Activated T-helper 1 cell treated with anti-CD3 and anti-CD28 coated beads, Interleukin-12 subunit alpha, Interleukin-12 subunit beta, Interleukin-2, Interleukin-4 antibody, amounts not matched to agents 30 ng/mL and 10 ng/mL and 1 ng/mL, durations not matched to agents 14 hours and 24 hours and 36 hours (primary cell): ENCODE results near the gene LRRC43. TPM values are rescaled to one million over a fixed set of nuclear protein-coding genes. Genes with fewer than 3 reads are reported as not detected.
"Not testable (repeated sequence)": the region's sequence is repeated elsewhere in the genome, so short reads cannot be mapped to it uniquely, and the experiment has no call there.

Experiments
- DNase-seq: peaks from one replicate; pipeline ENCODE4 v3.0.0; 2021; ENCODE audit warnings: low spot score
- H3K27ac Mint-ChIP-seq: one replicate; pipeline ENCODE4 v1.8.0; 2021; ENCODE audit warnings: mild to moderate bottlenecking, mixed read lengths
- H3K27me3 Mint-ChIP-seq: one replicate; pipeline ENCODE4 v1.8.0; 2022; ENCODE audit warnings: mild to moderate bottlenecking, moderate library complexity, mixed read lengths; ENCODE audit not compliant: insufficient read depth
- H3K36me3 Mint-ChIP-seq: one replicate; pipeline ENCODE4 v1.8.0; 2021; ENCODE audit warnings: low read depth, mixed read lengths
- H3K4me1 Mint-ChIP-seq: one replicate; pipeline ENCODE4 v1.8.0; 2021; ENCODE audit warnings: low read depth, mixed read lengths
- H3K4me3 Mint-ChIP-seq: one replicate; pipeline ENCODE4 v1.8.0; 2021; ENCODE audit warnings: mild to moderate bottlenecking, moderate library complexity, mixed read lengths
- H3K9me3 Mint-ChIP-seq: one replicate; pipeline ENCODE4 v1.8.0; 2021; ENCODE audit warnings: mixed read lengths
- intact Hi-C: fragments of 100-400 bp; cut with micrococcal nuclease; formaldehyde crosslinking; loops from one replicate; pipeline ENCODE4 v1.15.1; 2024
- total RNA-seq: library from RNA; stranded (reverse); gene quantifications from 2 replicates; pipeline ENCODE4 v1.2.3, GENCODE V29; 2022

Gene LRRC43
- total RNA-seq, 1 donor from 2014 or later = 0.26 TPM

GRCh38 chr12:122166422-122167349 is 16.2 kb upstream of the LRRC43 start:
- Mint-ChIP-seq H3K36me3 (no peaks in the 10 kb centered on the region), H3K9me3 (no peaks in the 10 kb centered on the region), H3K27me3 (no peaks in the 10 kb centered on the region), H3K4me3 (no peak overlapping the region), H3K27ac (no peak overlapping the region), H3K4me1 (peaks cover 34% of the 10 kb centered on the region)
- intact Hi-C loops = loop anchor here (1.0 to 2.0 kb wide), 3 partner anchors 8 to 84 kb away; partner anchors contain the start of genes IL31 and LRRC43
- DNase-seq = peak; percentile 48

DNA sequence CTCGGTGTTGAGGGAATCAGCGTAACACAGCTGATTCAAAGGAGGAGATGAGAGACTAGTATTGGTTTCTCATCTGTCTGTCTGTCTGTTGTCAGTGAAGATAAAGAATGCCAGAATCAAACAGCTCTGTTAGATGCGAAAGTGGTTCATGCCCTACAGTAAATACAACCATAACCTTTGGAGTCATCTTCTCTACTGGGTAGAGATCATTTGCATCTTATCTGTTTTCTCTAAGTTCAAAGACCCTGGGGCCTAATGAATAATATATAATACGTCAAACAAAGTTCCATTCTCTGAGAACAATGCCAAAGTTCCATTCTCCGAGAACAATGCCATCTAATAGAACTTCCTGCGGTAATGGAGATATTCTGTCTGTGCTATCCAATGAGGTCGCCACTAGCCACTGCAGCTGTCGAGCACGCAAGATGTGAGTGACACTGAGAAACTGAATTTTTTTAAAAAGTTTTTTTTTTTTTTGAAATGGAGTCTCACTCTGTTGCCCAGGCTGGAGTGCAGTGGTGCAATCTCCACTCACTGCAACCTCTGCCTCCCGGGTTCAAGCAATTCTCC is 15.5 kb upstream of the LRRC43 start:
- DNase-seq = no peak
- Mint-ChIP-seq H3K27me3 (no peaks in the 10 kb centered on the region), H3K36me3 (no peaks in the 10 kb centered on the region), H3K9me3 (no peaks in the 10 kb centered on the region), H3K4me1 (peaks cover 26% of the 10 kb centered on the region), H3K27ac (no peak overlapping the region), H3K4me3 (no peak overlapping the region)
- intact Hi-C loops = loop anchor here (2.0 kb wide), 2 partner anchors 15 to 85 kb away; partner anchors contain the start of gene LRRC43

DNA sequence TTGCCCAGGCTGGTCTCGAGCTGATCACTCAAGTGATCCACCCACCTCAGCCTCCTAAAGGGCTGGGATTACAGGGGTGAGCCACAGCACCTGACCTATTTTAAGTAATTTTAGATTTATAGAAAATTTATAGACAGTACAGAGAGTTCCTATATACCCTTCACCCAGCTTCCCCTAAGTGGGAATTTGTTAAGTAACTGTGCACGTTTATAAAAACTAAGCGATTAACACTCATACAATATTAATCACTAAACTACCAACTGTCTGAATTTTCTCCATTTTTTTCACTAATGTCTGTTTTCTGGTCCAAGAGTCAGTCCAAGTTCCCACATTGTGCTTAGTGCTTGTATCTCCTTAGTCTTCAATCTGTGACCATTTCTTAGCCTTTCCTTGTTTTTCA is 14.4 kb upstream of the LRRC43 start:
- Mint-ChIP-seq H3K27me3 (no peaks in the 10 kb centered on the region), H3K27ac (no peak overlapping the region), H3K36me3 (no peaks in the 10 kb centered on the region)

DNA sequence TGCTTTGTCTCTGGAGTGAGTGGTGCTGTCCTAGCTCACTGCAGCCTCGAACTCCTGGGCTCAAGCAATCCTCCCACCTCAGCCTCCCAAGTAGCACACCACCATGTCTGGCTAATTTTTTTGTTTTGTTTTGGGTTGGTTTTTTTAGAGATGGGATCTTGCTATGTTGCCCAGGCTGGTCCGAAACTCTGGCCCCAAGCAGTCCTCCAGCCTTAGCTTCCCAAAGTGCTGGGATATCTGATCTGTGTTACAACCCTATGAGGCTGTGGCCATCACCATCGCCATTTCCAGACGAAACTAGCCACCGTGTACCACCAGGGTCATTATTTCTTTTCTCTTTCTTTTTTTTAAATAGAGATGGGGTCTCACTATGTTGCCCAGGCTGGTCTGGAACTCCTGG is 11.5 kb upstream of the LRRC43 start:
- Mint-ChIP-seq H3K4me1 (peaks cover 10% of the 10 kb centered on the region), H3K9me3 (no peaks in the 10 kb centered on the region), H3K27me3 (peaks cover 7% of the 10 kb centered on the region), H3K27ac (no peak overlapping the region), H3K4me3 (no peak overlapping the region), H3K36me3 (no peaks in the 10 kb centered on the region)
- no peak for DNase-seq
- intact Hi-C loops = no loop called here

More for the DNA sequence above, 14.4 kb upstream of the LRRC43 start:
- Mint-ChIP-seq H3K4me1 (peaks cover 17% of the 10 kb centered on the region), H3K4me3 (no peak overlapping the region), H3K9me3 (no peaks in the 10 kb centered on the region)
- no peak for DNase-seq
- intact Hi-C loops = no loop called here

- no peaks in the 10 kb centered on the region for H3K9me3 Mint-ChIP-seq
- peaks cover 8% of the 10 kb centered on the region for H3K27me3 Mint-ChIP-seq
- H3K4me3 Mint-ChIP-seq = no peak overlapping the region
- intact Hi-C loops = no loop called here
- no peaks in the 10 kb centered on the region for H3K4me1 Mint-ChIP-seq
- H3K27ac Mint-ChIP-seq = no peak overlapping the region
- H3K36me3 Mint-ChIP-seq = no peaks in the 10 kb centered on the region
- no peak for DNase-seq
Observed at GRCh38 chr12:122172262-122172939, 10.5 kb upstream of the LRRC43 start.

GRCh38 chr12:122174155-122174845 is 8.6 kb upstream of the LRRC43 start, which contains the start of gene IL31:
IL31 (minus strand) TSS chr12:122174221; CDS start chr12:122174172, 49 bp downstream.
- no peak within 1 kb of the TSS for H3K27ac Mint-ChIP-seq
- H3K9me3 Mint-ChIP-seq = no peaks in the 10 kb centered on the region
- peaks cover 8% of the 10 kb centered on the region for H3K27me3 Mint-ChIP-seq
- no peak within 1 kb of the TSS for H3K4me3 Mint-ChIP-seq
- intact Hi-C loops = loop anchor here (1.0 to 2.0 kb wide), 2 partner anchors 8 to 13 kb away; no protein-coding TSS in a partner anchor
- no peaks in the 10 kb centered on the region for H3K36me3 Mint-ChIP-seq
- no peak for DNase-seq
- H3K4me1 Mint-ChIP-seq = no peaks in the 10 kb centered on the region

DNA sequence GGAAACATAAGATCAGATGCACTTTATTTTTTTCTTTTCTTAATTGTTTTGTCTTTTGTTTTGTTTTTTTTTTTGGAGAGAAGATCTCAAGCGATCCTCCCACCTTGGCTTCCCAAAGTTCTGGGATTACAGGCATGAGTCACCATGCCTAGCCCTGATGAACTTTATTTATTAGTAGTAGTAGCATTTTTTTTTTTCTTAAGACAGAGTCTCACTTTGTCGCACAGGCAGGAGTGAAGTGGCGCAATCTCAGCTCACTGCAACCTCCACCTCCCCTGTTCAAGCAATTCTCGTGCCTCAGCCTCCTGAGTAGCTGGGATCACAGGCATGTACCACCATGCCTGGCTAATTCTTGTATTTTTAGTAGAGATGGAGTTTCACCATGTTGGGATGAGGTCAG is 6.5 kb upstream of the LRRC43 start:
- H3K36me3 Mint-ChIP-seq, H3K9me3 Mint-ChIP-seq, intact Hi-C loops, H3K4me1 Mint-ChIP-seq, H3K4me3 Mint-ChIP-seq, H3K27ac Mint-ChIP-seq, DNase-seq: not testable (repeated sequence)
- peaks cover 12% of the 10 kb centered on the region for H3K27me3 Mint-ChIP-seq

- intact Hi-C loops = loop anchor here (2.0 kb wide), 1 partner anchor 17 kb away; no protein-coding TSS in a partner anchor
- H3K4me3 Mint-ChIP-seq = peak overlapping the region; percentile 33
- H3K9me3 Mint-ChIP-seq = no peaks in the 10 kb centered on the region
- DNase-seq = no peak
- peaks cover 16% of the 10 kb centered on the region for H3K27me3 Mint-ChIP-seq
- H3K36me3 Mint-ChIP-seq = no peaks in the 10 kb centered on the region
- peaks cover 5% of the 10 kb centered on the region for H3K4me1 Mint-ChIP-seq
- H3K27ac Mint-ChIP-seq = no peak overlapping the region
Observed at GRCh38 chr12:122183588-122183940, 641 bp downstream of the LRRC43 start.

- no peaks in the 10 kb centered on the region for H3K36me3 Mint-ChIP-seq
- peaks cover 17% of the 10 kb centered on the region for H3K27me3 Mint-ChIP-seq
- H3K27ac Mint-ChIP-seq = peak overlapping the region; percentile 14
- no peaks in the 10 kb centered on the region for H3K9me3 Mint-ChIP-seq
- DNase-seq = no peak
- no peak overlapping the region for H3K4me3 Mint-ChIP-seq
- intact Hi-C loops = no loop called here
- peaks cover 5% of the 10 kb centered on the region for H3K4me1 Mint-ChIP-seq
Observed at GRCh38 chr12:122184517-122184916, 1.6 kb downstream of the LRRC43 start.

DNA sequence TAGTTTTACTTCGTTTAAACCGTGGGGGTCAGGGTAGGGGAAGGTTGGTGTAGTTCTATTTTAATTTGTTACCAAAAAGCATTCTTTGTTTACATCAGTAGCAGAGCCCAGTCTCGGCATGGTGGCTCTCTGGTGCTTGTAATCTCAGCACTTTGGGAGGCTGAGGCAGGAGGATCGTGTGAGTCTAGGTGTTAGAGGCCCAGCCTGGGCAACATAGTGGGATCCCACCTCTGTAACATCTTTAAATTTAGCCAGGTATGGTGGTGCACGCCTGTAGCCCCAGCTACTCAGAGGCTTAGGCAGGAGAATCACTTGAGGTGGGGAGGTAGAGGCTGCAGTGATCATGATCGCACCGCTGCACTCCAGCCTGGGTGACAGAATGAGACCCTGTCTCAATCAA is 2.2 kb downstream of the LRRC43 start:
- peaks cover 5% of the 10 kb centered on the region for H3K4me1 Mint-ChIP-seq
- intact Hi-C loops = no loop called here
- no peaks in the 10 kb centered on the region for H3K9me3 Mint-ChIP-seq
- H3K36me3 Mint-ChIP-seq = no peaks in the 10 kb centered on the region
- no peak for DNase-seq
- no peak overlapping the region for H3K27ac Mint-ChIP-seq
- H3K27me3 Mint-ChIP-seq = peaks cover 18% of the 10 kb centered on the region
- H3K4me3 Mint-ChIP-seq = no peak overlapping the region

DNA sequence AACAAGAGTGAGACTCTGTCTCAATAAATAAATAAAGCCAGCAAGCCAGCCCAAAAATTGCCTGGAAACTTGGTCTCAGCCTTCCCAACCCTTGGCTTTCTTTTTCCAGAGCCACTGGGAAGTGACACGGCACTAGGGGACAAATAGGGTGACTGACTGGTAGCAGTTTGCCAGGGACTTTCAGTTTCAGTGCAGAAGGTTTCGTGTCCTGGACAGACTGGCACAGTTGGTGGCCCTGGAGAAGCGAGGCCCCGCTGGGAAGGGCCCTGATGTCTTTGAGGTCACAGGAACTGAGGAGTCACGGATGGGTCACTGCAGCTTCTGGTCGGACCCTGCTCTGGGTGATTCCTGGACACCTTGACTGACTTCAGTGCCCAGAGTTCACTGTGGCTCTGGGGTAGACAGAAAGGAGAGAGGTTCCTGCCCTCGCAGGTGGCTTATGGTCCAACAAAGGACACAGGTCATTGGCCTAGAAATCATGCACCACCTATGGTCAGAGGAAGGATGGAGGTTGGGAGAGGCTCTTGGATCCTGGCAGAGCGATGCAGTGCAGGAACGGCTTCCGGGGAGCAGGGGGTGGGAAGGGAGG is 2.7 kb downstream of the LRRC43 start:
- Mint-ChIP-seq H3K27me3 (peaks cover 16% of the 10 kb centered on the region), H3K27ac (no peak overlapping the region), H3K36me3 (no peaks in the 10 kb centered on the region), H3K9me3 (no peaks in the 10 kb centered on the region), H3K4me3 (no peak overlapping the region), H3K4me1 (peaks cover 5% of the 10 kb centered on the region)
- DNase-seq = no peak
- intact Hi-C loops = no loop called here

DNA sequence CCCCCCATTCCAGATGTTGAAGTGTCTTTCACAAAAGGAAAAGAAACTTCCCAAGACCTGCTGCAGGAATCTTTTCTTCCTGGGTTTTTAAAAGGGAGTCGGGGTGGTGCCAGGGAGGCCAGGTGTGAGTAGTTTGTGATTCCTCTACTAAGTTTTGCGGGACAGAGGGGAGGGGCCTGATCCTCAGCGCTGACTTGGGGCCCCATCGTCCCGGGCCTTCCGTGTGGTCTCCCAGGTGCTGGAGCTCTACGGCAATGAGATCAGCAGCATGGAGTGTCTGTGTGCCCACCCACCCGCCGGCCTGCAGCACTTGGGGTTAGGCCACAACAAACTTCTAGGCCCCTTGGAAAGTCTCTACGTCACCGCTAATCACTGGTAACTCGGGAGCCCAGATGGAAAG is 4.5 kb downstream of the LRRC43 start:
- H3K9me3 Mint-ChIP-seq = no peaks in the 10 kb centered on the region
- H3K27ac Mint-ChIP-seq = no peak overlapping the region
- no peaks in the 10 kb centered on the region for H3K36me3 Mint-ChIP-seq
- intact Hi-C loops = no loop called here
- peaks cover 9% of the 10 kb centered on the region for H3K27me3 Mint-ChIP-seq
- DNase-seq = no peak
- peaks cover 10% of the 10 kb centered on the region for H3K4me1 Mint-ChIP-seq
- H3K4me3 Mint-ChIP-seq = no peak overlapping the region
